ENCODE measurements around the gene RPRD1A.

DNA sequence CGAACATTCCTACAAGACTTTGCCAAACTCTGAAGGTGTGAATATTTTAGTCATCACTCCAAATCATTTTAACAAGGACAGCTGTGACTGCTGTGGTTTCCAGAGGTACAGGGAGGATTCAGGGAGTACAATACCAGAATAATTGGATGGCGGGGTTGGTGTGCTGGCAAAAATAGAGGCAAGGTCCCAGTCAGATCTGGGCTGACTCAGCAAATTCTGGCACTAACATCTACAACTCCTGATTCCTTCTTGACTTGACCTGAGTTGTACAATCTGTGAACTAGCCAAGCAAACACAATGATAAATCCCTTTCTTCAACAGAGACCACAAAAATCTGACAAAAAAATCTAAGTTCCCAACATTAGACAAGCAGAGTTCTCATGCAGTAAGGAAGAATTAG lies 54.5 kb downstream of the RPRD1A start:
- TF ChIP-seq, protein P1, sequence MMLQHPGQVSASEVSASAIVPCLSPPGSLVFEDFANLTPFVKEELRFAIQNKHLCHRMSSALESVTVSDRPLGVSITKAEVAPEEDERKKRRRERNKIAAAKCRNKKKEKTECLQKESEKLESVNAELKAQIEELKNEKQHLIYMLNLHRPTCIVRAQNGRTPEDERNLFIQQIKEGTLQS (IDR thresholded peaks at IDR 0.05) = no peak
- TF ChIP-seq, protein P2, sequence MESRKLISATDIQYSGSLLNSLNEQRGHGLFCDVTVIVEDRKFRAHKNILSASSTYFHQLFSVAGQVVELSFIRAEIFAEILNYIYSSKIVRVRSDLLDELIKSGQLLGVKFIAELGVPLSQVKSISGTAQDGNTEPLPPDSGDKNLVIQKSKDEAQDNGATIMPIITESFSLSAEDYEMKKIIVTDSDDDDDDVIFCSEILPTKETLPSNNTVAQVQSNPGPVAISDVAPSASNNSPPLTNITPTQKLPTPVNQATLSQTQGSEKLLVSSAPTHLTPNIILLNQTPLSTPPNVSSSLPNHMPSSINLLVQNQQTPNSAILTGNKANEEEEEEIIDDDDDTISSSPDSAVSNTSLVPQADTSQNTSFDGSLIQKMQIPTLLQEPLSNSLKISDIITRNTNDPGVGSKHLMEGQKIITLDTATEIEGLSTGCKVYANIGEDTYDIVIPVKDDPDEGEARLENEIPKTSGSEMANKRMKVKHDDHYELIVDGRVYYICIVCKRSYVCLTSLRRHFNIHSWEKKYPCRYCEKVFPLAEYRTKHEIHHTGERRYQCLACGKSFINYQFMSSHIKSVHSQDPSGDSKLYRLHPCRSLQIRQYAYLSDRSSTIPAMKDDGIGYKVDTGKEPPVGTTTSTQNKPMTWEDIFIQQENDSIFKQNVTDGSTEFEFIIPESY (IDR thresholded peaks at IDR 0.05) = no peak
- TF ChIP-seq, protein P3, sequence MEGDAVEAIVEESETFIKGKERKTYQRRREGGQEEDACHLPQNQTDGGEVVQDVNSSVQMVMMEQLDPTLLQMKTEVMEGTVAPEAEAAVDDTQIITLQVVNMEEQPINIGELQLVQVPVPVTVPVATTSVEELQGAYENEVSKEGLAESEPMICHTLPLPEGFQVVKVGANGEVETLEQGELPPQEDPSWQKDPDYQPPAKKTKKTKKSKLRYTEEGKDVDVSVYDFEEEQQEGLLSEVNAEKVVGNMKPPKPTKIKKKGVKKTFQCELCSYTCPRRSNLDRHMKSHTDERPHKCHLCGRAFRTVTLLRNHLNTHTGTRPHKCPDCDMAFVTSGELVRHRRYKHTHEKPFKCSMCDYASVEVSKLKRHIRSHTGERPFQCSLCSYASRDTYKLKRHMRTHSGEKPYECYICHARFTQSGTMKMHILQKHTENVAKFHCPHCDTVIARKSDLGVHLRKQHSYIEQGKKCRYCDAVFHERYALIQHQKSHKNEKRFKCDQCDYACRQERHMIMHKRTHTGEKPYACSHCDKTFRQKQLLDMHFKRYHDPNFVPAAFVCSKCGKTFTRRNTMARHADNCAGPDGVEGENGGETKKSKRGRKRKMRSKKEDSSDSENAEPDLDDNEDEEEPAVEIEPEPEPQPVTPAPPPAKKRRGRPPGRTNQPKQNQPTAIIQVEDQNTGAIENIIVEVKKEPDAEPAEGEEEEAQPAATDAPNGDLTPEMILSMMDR (IDR thresholded peaks at IDR 0.05; ENCODE audit: low read depth, low read length, missing input control) = no peak
- TF ChIP-seq EGR1 (IDR thresholded peaks at IDR 0.05; ENCODE audit: low read depth in 2 of 2) (no peak), TAF1 (conservative IDR thresholded peaks at IDR 0.05) (no peak), FOXA1 (IDR thresholded peaks at IDR 0.05) (no peak), YY1 (IDR thresholded peaks at IDR 0.05) (no peak), GABPA (IDR thresholded peaks at IDR 0.05 in 1 of 2, conservative IDR thresholded peaks at IDR 0.05 in 1 of 2) (no peak), SP1 (IDR thresholded peaks at IDR 0.05) (no peak), HNF4A (conservative IDR thresholded peaks at IDR 0.05) (no peak)
- TF ChIP-seq, protein P4, sequence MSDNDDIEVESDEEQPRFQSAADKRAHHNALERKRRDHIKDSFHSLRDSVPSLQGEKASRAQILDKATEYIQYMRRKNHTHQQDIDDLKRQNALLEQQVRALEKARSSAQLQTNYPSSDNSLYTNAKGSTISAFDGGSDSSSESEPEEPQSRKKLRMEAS (IDR thresholded peaks at IDR 0.05) = no peak
- TF ChIP-seq, protein P5, sequence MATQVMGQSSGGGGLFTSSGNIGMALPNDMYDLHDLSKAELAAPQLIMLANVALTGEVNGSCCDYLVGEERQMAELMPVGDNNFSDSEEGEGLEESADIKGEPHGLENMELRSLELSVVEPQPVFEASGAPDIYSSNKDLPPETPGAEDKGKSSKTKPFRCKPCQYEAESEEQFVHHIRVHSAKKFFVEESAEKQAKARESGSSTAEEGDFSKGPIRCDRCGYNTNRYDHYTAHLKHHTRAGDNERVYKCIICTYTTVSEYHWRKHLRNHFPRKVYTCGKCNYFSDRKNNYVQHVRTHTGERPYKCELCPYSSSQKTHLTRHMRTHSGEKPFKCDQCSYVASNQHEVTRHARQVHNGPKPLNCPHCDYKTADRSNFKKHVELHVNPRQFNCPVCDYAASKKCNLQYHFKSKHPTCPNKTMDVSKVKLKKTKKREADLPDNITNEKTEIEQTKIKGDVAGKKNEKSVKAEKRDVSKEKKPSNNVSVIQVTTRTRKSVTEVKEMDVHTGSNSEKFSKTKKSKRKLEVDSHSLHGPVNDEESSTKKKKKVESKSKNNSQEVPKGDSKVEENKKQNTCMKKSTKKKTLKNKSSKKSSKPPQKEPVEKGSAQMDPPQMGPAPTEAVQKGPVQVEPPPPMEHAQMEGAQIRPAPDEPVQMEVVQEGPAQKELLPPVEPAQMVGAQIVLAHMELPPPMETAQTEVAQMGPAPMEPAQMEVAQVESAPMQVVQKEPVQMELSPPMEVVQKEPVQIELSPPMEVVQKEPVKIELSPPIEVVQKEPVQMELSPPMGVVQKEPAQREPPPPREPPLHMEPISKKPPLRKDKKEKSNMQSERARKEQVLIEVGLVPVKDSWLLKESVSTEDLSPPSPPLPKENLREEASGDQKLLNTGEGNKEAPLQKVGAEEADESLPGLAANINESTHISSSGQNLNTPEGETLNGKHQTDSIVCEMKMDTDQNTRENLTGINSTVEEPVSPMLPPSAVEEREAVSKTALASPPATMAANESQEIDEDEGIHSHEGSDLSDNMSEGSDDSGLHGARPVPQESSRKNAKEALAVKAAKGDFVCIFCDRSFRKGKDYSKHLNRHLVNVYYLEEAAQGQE (IDR thresholded peaks at IDR 0.05) = no peak

All from liver (tissue), 3 donors.